ENCODE measurements around the gene RASSF1. TPM values are rescaled to one million over a fixed set of nuclear protein-coding genes. Genes with fewer than 3 reads are reported as not detected.

RASSF1 gene
- total and polyA plus RNA-seq, 2 of the 4 experiments (the other 2 are of a cell fraction): 17.4 to 53.4 TPM

DNA sequence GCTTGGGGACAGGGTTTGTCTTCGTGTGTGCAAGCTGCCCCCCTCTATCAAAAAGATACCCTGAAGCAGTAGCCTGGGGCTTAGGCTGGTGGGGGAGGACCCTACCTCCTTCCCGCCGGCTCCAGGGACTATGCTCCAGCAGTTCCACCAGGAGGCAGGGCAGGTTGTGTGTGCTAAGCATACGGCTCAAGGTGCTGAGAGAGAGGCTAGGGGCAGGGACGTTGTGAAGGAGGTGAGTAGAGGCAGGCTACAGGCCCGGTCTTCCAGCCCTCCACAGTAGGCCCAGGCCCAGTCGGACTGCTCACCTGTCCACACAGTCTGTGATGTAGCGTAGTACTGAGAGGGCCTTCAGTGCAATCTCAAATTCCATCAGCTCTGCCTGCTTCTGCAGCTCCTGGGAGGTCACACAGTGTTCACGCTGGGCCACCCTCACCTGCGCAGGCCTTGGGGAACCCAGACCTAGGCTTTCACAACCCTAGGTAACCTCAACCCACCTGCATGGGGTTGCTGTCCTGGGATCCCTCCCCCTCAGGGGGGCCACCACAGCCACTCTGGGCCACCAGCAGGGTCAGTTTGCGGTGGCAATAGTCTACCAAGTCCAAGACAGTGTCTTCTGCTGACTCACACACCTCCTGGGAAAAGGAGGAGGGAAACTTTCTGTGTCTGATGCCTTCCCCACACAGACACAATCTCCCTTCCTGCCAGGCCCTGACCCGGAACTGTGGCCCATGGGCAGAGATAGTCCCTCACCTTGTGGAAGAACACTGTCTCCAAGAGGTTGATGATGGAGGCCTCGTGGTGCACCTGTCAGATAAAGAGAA lies 2.4 kb upstream of the RASSF1 start:
- H2AFZ ChIP-seq (replicated peaks; ENCODE audit: low read length, poor library complexity): no peak overlapping the region
- CTCF ChIA-PET: no interaction called here
- no peak overlapping the region for H3K27ac ChIP-seq (ENCODE audit: insufficient read depth, low read length)
- H3K9ac ChIP-seq (ENCODE audit: low read depth, low read length): no peak overlapping the region
- peaks cover 3% of the 10 kb centered on the region; the same call in 1 of the 2 replicates for H3K36me3 ChIP-seq (ENCODE audit: control insufficient read depth, insufficient read depth, low read length)
- ATAC-seq (ENCODE audit: low read depth) (no peak), DNase-seq (no peak)
- H3K79me1 ChIP-seq (ENCODE audit: low read depth in 1 of 2, low read length in 2 of 2): peaks cover 6 to 27% of the 10 kb centered on the region in 2 experiments; a peak in 3 of 4 replicates
- H3K9me3 ChIP-seq (ENCODE audit: control insufficient read depth, insufficient read depth, low read length): no peaks in the 10 kb centered on the region
- in situ Hi-C loops (cut with MboI; ENCODE audit: low sequenced_read_pairs) (loop anchor here (25.0 kb wide), 3 partner anchors 1044 to 1819 kb away; partner anchors contain the start of genes ABHD14B, GPR62, MANF and PCBP4), intact Hi-C loops (cut with micrococcal nuclease) (no loop called here), dilution Hi-C loops (cut with HindIII; ENCODE audit: low sequenced_read_pairs, unreplicated experiment) (no loop called here)
- peaks cover 11% of the 10 kb centered on the region for H3K9me1 ChIP-seq (ENCODE audit: insufficient read depth, low read length)
- no peak overlapping the region for H3K56ac ChIP-seq (ENCODE audit: extremely low read depth, insufficient read depth, low read length)
- TF ChIP-seq, protein P1, sequence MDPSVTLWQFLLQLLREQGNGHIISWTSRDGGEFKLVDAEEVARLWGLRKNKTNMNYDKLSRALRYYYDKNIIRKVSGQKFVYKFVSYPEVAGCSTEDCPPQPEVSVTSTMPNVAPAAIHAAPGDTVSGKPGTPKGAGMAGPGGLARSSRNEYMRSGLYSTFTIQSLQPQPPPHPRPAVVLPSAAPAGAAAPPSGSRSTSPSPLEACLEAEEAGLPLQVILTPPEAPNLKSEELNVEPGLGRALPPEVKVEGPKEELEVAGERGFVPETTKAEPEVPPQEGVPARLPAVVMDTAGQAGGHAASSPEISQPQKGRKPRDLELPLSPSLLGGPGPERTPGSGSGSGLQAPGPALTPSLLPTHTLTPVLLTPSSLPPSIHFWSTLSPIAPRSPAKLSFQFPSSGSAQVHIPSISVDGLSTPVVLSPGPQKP (IDR thresholded peaks at IDR 0.05; ENCODE audit: borderline replicate concordance, low read depth, low read length): no peak
- TF ChIP-seq NFE2L2 (IDR thresholded peaks at IDR 0.05; ENCODE audit: low read depth, low read length) (no peak), CEBPB (IDR thresholded peaks at IDR 0.05; ENCODE audit: low read depth, low read length) (no peak), MXI1 (IDR thresholded peaks at IDR 0.05; ENCODE audit: borderline replicate concordance, low read depth, low read length) (no peak), CHD1 (IDR thresholded peaks at IDR 0.05; ENCODE audit: low read depth, low read length) (no peak), BHLHE40 (IDR thresholded peaks at IDR 0.05; ENCODE audit: low read depth, low read length) (no peak), MAZ (IDR thresholded peaks at IDR 0.05; ENCODE audit: borderline replicate concordance, low read depth, low read length) (no peak)
- TF ChIP-seq, protein P2, sequence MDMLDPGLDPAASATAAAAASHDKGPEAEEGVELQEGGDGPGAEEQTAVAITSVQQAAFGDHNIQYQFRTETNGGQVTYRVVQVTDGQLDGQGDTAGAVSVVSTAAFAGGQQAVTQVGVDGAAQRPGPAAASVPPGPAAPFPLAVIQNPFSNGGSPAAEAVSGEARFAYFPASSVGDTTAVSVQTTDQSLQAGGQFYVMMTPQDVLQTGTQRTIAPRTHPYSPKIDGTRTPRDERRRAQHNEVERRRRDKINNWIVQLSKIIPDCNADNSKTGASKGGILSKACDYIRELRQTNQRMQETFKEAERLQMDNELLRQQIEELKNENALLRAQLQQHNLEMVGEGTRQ (IDR thresholded peaks at IDR 0.05; ENCODE audit: low read depth, low read length): no peak
- no peak overlapping the region for H2BK20ac ChIP-seq (ENCODE audit: low read depth, low read length)
- no peak overlapping the region for H4K91ac ChIP-seq (ENCODE audit: insufficient read depth, low read depth, low read length)
- H2BK15ac ChIP-seq (ENCODE audit: low read depth, low read length): no peak overlapping the region
- no peak overlapping the region for H3K4me2 ChIP-seq (ENCODE audit: low read depth, low read length)
- H3K4me3 ChIP-seq (ENCODE audit: insufficient read depth, low read depth, low read length): no peak overlapping the region
- H3K23ac ChIP-seq (ENCODE audit: low read depth, low read length): no peak overlapping the region
- H3K14ac ChIP-seq (replicated peaks; ENCODE audit: low read depth, low read length): no peak overlapping the region
- no peak overlapping the region for H2BK5ac ChIP-seq (ENCODE audit: low read depth, low read length, poor library complexity, severe bottlenecking)
- H2AK9ac ChIP-seq (replicated peaks; ENCODE audit: low read depth, low read length, poor library complexity): no peak overlapping the region
- H3K27me3 ChIP-seq (ENCODE audit: control insufficient read depth, insufficient read depth, low read length): no peaks in the 10 kb centered on the region
- H4K8ac ChIP-seq (ENCODE audit: low read depth in 2 of 2, low read length in 2 of 2): no peak overlapping the region
- BruUV-seq (replicated peaks): no TSS peak
- H2BK120ac ChIP-seq (ENCODE audit: low read depth, low read length): no peak overlapping the region
- POLR2A ChIA-PET (ENCODE audit: unreplicated experiment): no interaction called here
- H3K18ac ChIP-seq (ENCODE audit: low read depth, low read length): no peak overlapping the region
- 90% methylated on average over 7 of the region's 13 CpGs; no CpG with 5 or more reads in 1 of the 2 experiments for WGBS, 2 experiments (ENCODE audit: extremely low coverage in 2 of 2, insufficient read length in 1 of 2)
- H4K20me1 ChIP-seq (ENCODE audit: insufficient read depth, low read length): peaks cover 2% of the 10 kb centered on the region
- H3K4ac ChIP-seq (ENCODE audit: low read depth, low read length): no peak overlapping the region
- H3K4me1 ChIP-seq (ENCODE audit: control insufficient read depth, insufficient read depth, low read length): peaks cover 16% of the 10 kb centered on the region
- no peak overlapping the region for H2AK5ac ChIP-seq (ENCODE audit: low read depth, low read length)
- H4K5ac ChIP-seq (ENCODE audit: low read depth, low read length): no peak overlapping the region

All from IMR-90 (cell line).